GM23248 (cell line): Measurements from ENCODE around the gene SLC1A7. TPM values are rescaled to one million over a fixed set of nuclear protein-coding genes. Genes with fewer than 3 reads are reported as not detected.

ENCODE experiments used
- DNase-seq: peaks from one replicate; pipeline ENCODE4 v3.0.0-alpha.2; 2015
- H2AFZ ChIP-seq: fragments of 200-600 bp; sonication (generic); 2 replicates; pipeline ENCODE4 v1.6.1; 2016; ENCODE audit warnings: antibody characterized with exemption
- H3F3A ChIP-seq: fragments of 200-600 bp; sonication (generic); 2 replicates; pipeline ENCODE4 v1.6.1; 2016; ENCODE audit warnings: mild to moderate bottlenecking, antibody characterized with exemption, mixed run types; ENCODE audit not compliant: insufficient read depth
- H3K27ac ChIP-seq: fragments of 200-600 bp; sonication (generic); 2 replicates; pipeline ENCODE4 v1.5.1; 2016; ENCODE audit warnings: mild to moderate bottlenecking
- H3K27me3 ChIP-seq: fragments of 200-600 bp; sonication (generic); replicated peaks from 2 replicates; pipeline ENCODE4 v1.6.1; 2016; ENCODE audit warnings: mild to moderate bottlenecking; ENCODE audit not compliant: insufficient read depth
- H3K36me3 ChIP-seq: fragments of 200-600 bp; sonication (generic); 2 replicates; pipeline ENCODE4 v1.6.1; 2016; ENCODE audit warnings: low read depth, mild to moderate bottlenecking
- H3K4me1 ChIP-seq: fragments of 200-600 bp; sonication (generic); 2 replicates; pipeline ENCODE4 v1.6.1; 2016; ENCODE audit warnings: mild to moderate bottlenecking; ENCODE audit not compliant: insufficient read depth
- H3K4me2 ChIP-seq: fragments of 200-600 bp; sonication (generic); one replicate; pipeline ENCODE4 v1.6.1; 2016; ENCODE audit warnings: mild to moderate bottlenecking; ENCODE audit not compliant: unreplicated experiment
- H3K4me3 ChIP-seq: fragments of 200-600 bp; sonication (generic); 2 replicates; pipeline ENCODE4 v1.5.1; 2016; ENCODE audit warnings: mild to moderate bottlenecking
- H3K79me2 ChIP-seq: fragments of 200-600 bp; sonication (generic); 2 replicates; pipeline ENCODE4 v1.6.1; 2016; ENCODE audit warnings: mild to moderate bottlenecking; ENCODE audit not compliant: insufficient read depth
- H3K9ac ChIP-seq: fragments of 200-600 bp; sonication (generic); 2 replicates; pipeline ENCODE4 v1.6.1; 2016; ENCODE audit warnings: mild to moderate bottlenecking
- H3K9me2 ChIP-seq: fragments of 200-600 bp; sonication (generic); 2 replicates; pipeline ENCODE4 v1.6.1; 2016; ENCODE audit warnings: mixed run types, mild to moderate bottlenecking, moderate library complexity; ENCODE audit not compliant: insufficient read depth
- H3K9me3 ChIP-seq: fragments of 200-600 bp; sonication (generic); one replicate; pipeline ENCODE4 v1.6.1; 2017; ENCODE audit warnings: low read depth
- H4K20me1 ChIP-seq: fragments of 200-600 bp; sonication (generic); 2 replicates; pipeline ENCODE4 v1.6.0; 2016; ENCODE audit not compliant: insufficient read depth
- EZH2 ChIP-seq: fragments of 200-600 bp; sonication (generic); IDR thresholded peaks from 2 replicates; pipeline ENCODE4 v1.6.1; 2018; ENCODE audit warnings: antibody characterized with exemption, mild to moderate bottlenecking; ENCODE audit not compliant: insufficient read depth, poor library complexity, severe bottlenecking
- EZH2phosphoT487 ChIP-seq: fragments of 200-600 bp; sonication (generic); IDR thresholded peaks from 2 replicates; pipeline ENCODE4 v1.6.1; 2018; ENCODE audit warnings: antibody characterized with exemption, moderate library complexity, mild to moderate bottlenecking, low read depth; ENCODE audit not compliant: insufficient read depth
- WGBS, 2 experiments: methylation state at CpG; one replicate each; pipeline ENCODE4 v1.1.6; 2015 to 2017; ENCODE audit warnings: low lambda C conversion rate in 2 of 2, low coverage in 1 of 2; ENCODE audit errors: missing lambda C conversion rate in 2 of 2; 5-methylcytosine and 5-hydroxymethylcytosine counted together
- in situ Hi-C: fragments of 300-500 bp; cut with MboI; formaldehyde crosslinking; loops from 2 replicates; pipeline ENCODE4 v1.15.0; 2020
- polyA plus RNA-seq: library from polyadenylated mRNA; unstranded; fragments of >200 nt; fragmentation: Nextera tagmentation; extraction: Ambion mirVana; gene quantifications from 2 replicates; pipeline ENCODE4 v1.2.1, GENCODE V29; 2016
- total RNA-seq: library from RNA; depleted of rRNA; stranded (reverse); fragments of >200 nt; shearing (Covaris generic); gene quantifications from 2 replicates; pipeline ENCODE4 v1.2.3, GENCODE V29; 2014

SLC1A7 gene
- total and polyA plus RNA-seq, 2 experiments from 2014 or later: 0.51 TPM; not detected in 1

DNA sequence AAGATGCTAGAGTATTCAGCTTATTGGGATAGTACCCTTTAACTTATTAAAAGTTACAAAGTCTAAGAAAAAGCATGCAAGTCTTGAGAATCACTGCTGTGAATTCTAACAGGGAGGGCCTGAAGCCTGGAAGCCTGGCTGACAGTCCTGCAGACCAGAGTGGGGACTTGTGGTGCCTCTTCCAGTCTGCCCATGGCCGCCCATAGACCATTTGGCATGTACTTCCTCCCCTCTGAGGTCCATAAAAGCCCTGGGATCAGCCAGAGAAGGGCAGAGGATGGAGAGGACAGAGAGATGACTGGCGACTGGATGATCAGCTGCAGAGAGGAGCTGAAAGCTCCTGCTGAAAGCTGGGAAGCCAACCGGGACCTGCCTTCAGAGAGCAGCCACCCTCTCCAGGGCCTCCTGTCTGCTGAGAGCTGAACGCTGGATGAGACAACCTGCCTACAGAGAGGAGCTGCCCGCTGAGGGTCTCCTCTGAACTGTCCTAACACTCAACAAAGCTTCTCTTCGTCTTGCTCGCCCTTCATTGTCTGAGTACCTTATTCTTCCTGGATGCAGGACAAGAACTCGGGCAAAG is 12.5 kb upstream of the SLC1A7 start:
- Histone ChIP-seq H3K4me1 (peaks cover 12% of the 10 kb centered on the region), H3K4me2 (no peak overlapping the region), H3K27me3 (no peaks in the 10 kb centered on the region), H3K4me3 (no peak overlapping the region), H3K9me2 (no peaks in the 10 kb centered on the region), H4K20me1 (no peaks in the 10 kb centered on the region), H3K79me2 (no peaks in the 10 kb centered on the region), H3K36me3 (no peaks in the 10 kb centered on the region), H2AFZ (no peak overlapping the region), H3K27ac (no peak overlapping the region), H3F3A (no peaks in the 10 kb centered on the region; the same call in 1 of the 2 replicates), H3K9me3 (no peaks in the 10 kb centered on the region), H3K9ac (no peak overlapping the region)
- TF ChIP-seq EZH2phosphoT487: no peak
- TF ChIP-seq EZH2: no peak
- no peak for DNase-seq
- WGBS, 2 experiments: 89 to 90% methylated on average over 8 of the region's 8 CpGs
- in situ Hi-C loops: no loop called here

DNA sequence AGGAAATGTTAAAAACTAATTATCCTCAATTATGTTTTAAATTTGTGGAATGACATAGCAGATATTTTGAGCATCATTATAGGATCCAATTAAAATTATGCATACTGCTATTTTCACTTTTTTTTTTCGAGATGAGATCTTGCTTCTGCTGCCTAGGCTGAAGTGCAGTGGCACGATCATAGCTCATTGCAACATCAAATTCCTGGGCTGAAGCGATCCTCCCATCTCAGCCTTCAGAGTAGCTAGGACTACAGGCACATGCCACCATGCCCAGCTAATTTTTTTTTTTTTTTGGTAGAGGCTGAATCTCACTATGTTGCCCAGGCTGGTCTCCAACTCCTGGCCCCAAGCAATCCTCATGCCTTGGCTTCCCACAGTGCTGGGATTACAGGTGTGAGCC is 11.3 kb upstream of the SLC1A7 start:
- no peaks in the 10 kb centered on the region for H4K20me1 ChIP-seq
- TF ChIP-seq EZH2 (no peak), EZH2phosphoT487 (no peak)
- H3F3A ChIP-seq: no peaks in the 10 kb centered on the region; the same call in none of the 2 replicates
- H3K9me3 ChIP-seq: no peaks in the 10 kb centered on the region
- no peaks in the 10 kb centered on the region for H3K36me3 ChIP-seq
- WGBS, 2 experiments: 11 to 16% methylated on average over 3 of the region's 3 CpGs
- H2AFZ ChIP-seq: 0 out of 2 replicates have a peak overlapping the region, but pooled peaks have one; percentile 7
- no peak overlapping the region for H3K9ac ChIP-seq
- H3K27ac ChIP-seq: 0 out of 2 replicates have a peak overlapping the region, but pooled peaks have one; percentile 19
- DNase-seq: peak; percentile 52
- in situ Hi-C loops: no loop called here
- H3K9me2 ChIP-seq: no peaks in the 10 kb centered on the region
- H3K79me2 ChIP-seq: no peaks in the 10 kb centered on the region
- H3K4me2 ChIP-seq: peak overlapping the region; percentile 7
- peaks cover 15% of the 10 kb centered on the region for H3K4me1 ChIP-seq
- H3K4me3 ChIP-seq: no peak overlapping the region
- no peaks in the 10 kb centered on the region for H3K27me3 ChIP-seq

DNA sequence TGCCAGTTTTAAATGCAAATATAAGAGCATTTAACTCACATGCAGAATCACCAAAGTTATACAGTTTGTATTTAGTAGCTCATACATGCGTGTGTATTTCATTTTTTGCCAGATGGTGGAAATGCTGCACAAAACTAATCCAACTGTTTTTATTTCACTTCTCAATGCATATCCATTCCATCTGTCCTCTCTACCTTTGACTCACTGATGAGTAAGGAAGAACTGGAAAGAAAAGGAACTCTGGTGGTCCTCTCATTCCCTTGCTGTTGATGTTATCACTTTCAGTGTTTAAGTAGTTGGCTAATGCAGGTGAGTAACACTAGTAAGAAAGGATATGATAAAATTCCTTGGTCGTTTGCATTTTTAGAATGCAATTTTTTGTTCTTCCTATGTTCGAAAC is 5.7 kb upstream of the SLC1A7 start:
- Histone ChIP-seq H2AFZ (no peak overlapping the region), H3K9me2 (no peaks in the 10 kb centered on the region), H3K36me3 (no peaks in the 10 kb centered on the region), H3K4me3 (no peak overlapping the region), H3K4me1 (peaks cover 38% of the 10 kb centered on the region), H3K27me3 (no peaks in the 10 kb centered on the region), H3K9ac (0 out of 2 replicates have a peak overlapping the region, but pooled peaks have one; percentile 80), H4K20me1 (no peaks in the 10 kb centered on the region), H3K9me3 (no peaks in the 10 kb centered on the region), H3K4me2 (no peak overlapping the region), H3F3A (peaks cover 26% of the 10 kb centered on the region), H3K79me2 (no peaks in the 10 kb centered on the region), H3K27ac (peak overlapping the region; percentile 98)
- 29 to 34% methylated on average over 3 of the region's 3 CpGs for WGBS, 2 experiments
- in situ Hi-C loops: no loop called here
- no peak for TF ChIP-seq EZH2
- no peak for TF ChIP-seq EZH2phosphoT487
- peak; percentile 81 for DNase-seq

DNA sequence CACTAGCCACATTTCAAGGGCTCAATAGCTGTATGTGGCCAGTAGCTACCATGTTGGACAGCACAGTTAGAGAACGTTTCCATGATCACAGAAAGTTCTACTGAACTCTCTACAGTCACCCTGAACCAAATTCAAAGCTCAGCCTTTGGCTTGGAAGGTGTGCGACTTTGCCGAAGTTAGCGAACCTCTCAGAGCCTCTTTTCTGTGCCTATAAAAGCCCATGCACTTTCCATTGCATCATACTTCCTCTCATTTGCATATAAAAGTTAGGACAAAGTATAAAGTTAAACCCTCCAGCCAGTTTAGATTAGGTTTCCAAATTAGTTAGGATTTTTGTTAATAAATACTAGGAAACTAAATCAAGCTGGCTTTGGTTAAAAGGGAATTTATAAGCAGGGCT is 4.7 kb upstream of the SLC1A7 start:
- H3F3A ChIP-seq: peaks cover 26% of the 10 kb centered on the region
- H3K9ac ChIP-seq: 0 out of 2 replicates have a peak overlapping the region, but pooled peaks have one; percentile 80
- no peaks in the 10 kb centered on the region for H3K9me2 ChIP-seq
- TF ChIP-seq EZH2 (no peak), EZH2phosphoT487 (no peak)
- in situ Hi-C loops: no loop called here
- H3K4me3 ChIP-seq: no peak overlapping the region
- H3K9me3 ChIP-seq: no peaks in the 10 kb centered on the region
- no peaks in the 10 kb centered on the region for H3K36me3 ChIP-seq
- H3K79me2 ChIP-seq: no peaks in the 10 kb centered on the region
- H4K20me1 ChIP-seq: no peaks in the 10 kb centered on the region
- WGBS, 2 experiments: 78 to 81% methylated on average over 4 of the region's 4 CpGs
- H3K27ac ChIP-seq: peak overlapping the region; percentile 98
- no peak overlapping the region for H2AFZ ChIP-seq
- H3K4me1 ChIP-seq: peaks cover 38% of the 10 kb centered on the region
- H3K4me2 ChIP-seq: peak overlapping the region; percentile 28
- no peak for DNase-seq
- no peaks in the 10 kb centered on the region for H3K27me3 ChIP-seq
